ENCODE data around the gene CADPS2.

CADPS2 gene

DNA sequence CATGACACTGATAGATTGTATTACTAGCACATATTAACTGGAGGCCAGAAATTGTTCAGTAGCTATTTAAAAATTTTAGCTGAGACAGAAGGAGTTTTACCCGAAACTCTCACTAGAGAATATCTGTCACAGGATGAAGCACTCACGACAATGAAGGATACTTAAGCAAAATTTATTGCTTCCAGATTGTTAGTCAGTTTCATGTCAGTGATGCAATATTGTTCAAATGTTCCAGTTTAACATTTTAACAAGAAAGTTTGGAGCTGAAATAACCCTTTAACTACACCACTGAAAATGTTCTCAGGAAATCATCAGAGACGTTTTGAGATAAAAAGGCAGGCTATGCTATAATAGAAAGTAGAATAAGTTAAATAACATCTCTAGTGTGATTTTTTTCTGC is 15.0 kb upstream of the CADPS2 start:
- TF ChIP-seq, protein P1, sequence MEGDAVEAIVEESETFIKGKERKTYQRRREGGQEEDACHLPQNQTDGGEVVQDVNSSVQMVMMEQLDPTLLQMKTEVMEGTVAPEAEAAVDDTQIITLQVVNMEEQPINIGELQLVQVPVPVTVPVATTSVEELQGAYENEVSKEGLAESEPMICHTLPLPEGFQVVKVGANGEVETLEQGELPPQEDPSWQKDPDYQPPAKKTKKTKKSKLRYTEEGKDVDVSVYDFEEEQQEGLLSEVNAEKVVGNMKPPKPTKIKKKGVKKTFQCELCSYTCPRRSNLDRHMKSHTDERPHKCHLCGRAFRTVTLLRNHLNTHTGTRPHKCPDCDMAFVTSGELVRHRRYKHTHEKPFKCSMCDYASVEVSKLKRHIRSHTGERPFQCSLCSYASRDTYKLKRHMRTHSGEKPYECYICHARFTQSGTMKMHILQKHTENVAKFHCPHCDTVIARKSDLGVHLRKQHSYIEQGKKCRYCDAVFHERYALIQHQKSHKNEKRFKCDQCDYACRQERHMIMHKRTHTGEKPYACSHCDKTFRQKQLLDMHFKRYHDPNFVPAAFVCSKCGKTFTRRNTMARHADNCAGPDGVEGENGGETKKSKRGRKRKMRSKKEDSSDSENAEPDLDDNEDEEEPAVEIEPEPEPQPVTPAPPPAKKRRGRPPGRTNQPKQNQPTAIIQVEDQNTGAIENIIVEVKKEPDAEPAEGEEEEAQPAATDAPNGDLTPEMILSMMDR (IDR thresholded peaks at IDR 0.05; ENCODE audit: control insufficient read depth, extremely low read depth, insufficient read depth) = no peak
- DNase-seq (ENCODE audit: low read depth) = no peak
- H3K4me3 ChIP-seq (ENCODE audit: low read depth, low read length) = no peak overlapping the region

DNA sequence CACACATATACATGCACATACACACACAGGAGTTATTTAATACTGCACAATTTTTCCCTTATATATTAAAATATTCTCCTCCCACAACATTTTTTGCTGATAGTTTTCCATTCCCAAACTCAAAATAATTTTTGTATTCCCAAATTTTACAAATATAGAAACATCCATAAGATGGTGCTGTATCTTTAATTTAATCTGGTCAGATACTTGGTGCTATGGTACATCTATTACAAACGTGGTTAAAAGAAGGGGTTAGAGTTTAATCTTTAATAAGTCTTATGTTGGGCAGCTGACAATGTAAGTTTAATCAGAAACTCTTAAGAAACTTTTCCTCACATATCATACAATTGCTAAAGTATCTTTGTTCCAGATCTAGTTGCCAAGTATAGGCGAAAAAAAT is 10.2 kb upstream of the CADPS2 start:
- no peak for DNase-seq (ENCODE audit: low read depth)
- no peak overlapping the region for H3K4me3 ChIP-seq (ENCODE audit: low read depth, low read length)
- TF ChIP-seq, protein P1 (IDR thresholded peaks at IDR 0.05; ENCODE audit: control insufficient read depth, extremely low read depth, insufficient read depth) = peak; percentile 35

DNA sequence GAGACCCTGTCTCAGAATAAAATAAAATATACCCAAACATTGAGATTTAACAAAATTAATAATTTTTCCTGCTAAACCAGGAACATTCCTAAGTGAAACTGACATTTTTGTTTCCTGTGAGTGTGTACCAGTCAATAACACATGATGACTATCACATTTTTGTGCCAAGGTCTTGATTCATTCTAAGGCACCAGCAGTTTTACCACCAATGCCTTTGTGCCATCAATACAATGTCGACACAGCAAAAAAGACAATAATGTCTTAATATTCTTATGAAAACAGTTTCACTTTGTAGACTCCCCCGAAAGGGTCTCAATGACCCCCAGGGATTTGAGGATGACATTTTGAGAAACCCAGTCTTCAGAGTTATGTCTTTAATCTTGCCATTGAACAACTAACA is 7.2 kb upstream of the CADPS2 start:
- H3K4me3 ChIP-seq (ENCODE audit: low read depth, low read length) = no peak overlapping the region
- no peak for DNase-seq (ENCODE audit: low read depth)
- TF ChIP-seq, protein P1 (IDR thresholded peaks at IDR 0.05; ENCODE audit: control insufficient read depth, extremely low read depth, insufficient read depth) = no peak

DNA sequence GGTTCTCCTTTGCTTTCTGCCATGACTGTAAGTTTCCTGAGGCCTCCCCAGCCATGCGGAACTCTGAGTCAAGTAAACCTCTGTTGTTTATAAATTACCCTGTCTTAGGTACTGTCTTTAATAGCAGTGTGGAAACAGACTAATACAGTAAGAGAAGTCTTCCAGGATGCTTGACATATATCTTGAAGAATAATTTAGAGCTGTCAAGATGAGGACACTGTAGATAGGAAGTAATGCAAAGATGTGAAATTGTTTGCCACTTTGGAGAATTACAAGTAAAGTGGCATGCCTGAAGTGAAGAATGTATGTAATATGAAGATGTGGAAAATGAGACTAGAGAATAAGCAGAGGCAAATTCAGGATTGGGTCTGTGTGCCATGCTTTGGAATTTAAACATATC is 2.9 kb upstream of the CADPS2 start:
- DNase-seq (ENCODE audit: low read depth) = no peak
- H3K4me3 ChIP-seq (ENCODE audit: low read depth, low read length) = no peak overlapping the region
- TF ChIP-seq, protein P1 (IDR thresholded peaks at IDR 0.05; ENCODE audit: control insufficient read depth, extremely low read depth, insufficient read depth) = no peak

DNA sequence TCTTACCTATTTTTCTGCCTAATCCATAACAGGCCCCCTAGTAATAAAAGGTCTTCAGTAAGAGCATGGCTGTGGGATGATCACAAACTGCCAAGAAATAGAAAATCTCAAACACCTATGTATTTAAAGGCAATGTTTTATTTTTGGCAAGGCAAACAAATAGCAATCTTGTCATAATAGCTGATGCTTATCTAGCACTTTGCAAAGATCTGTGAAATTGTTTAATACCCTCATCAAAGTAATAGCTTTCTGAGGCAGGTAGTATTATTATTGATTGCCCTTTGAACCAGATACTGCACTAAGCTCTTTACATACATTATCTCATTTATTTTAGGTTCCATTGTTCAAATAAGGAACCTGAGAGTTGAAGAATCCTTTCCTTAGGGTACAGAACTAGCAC is 1.6 kb upstream of the CADPS2 start:
- no peak overlapping the region for H3K4me3 ChIP-seq (ENCODE audit: low read depth, low read length)
- DNase-seq (ENCODE audit: low read depth) = no peak
- TF ChIP-seq, protein P1 (IDR thresholded peaks at IDR 0.05; ENCODE audit: control insufficient read depth, extremely low read depth, insufficient read depth) = no peak

DNA sequence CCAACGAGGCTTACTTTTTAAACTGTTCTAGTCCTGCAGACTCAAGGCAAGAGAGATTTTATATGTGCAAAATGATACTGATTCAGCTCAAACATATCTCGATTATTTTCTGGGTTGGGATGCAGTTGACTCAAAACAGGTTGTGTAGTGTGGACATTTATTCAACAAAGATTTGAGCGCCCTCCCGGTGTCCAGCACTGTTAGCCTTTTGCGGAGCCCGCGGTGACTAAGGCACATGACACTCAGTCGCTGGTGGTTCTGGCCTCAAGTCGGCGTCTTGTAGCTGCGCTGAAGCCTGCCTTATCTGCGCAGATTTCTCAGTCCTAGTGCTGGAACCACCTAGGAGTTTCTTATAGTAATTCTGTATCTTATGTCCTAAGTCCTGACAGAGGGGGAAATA is 938 bp upstream of the CADPS2 start:
- TF ChIP-seq, protein P1 (IDR thresholded peaks at IDR 0.05; ENCODE audit: control insufficient read depth, extremely low read depth, insufficient read depth) = 0 out of 2 replicates have a peak, but pooled peaks have one; percentile 4
- H3K4me3 ChIP-seq (ENCODE audit: low read depth, low read length) = peak overlapping the region; percentile 72
- no peak for DNase-seq (ENCODE audit: low read depth)

DNA sequence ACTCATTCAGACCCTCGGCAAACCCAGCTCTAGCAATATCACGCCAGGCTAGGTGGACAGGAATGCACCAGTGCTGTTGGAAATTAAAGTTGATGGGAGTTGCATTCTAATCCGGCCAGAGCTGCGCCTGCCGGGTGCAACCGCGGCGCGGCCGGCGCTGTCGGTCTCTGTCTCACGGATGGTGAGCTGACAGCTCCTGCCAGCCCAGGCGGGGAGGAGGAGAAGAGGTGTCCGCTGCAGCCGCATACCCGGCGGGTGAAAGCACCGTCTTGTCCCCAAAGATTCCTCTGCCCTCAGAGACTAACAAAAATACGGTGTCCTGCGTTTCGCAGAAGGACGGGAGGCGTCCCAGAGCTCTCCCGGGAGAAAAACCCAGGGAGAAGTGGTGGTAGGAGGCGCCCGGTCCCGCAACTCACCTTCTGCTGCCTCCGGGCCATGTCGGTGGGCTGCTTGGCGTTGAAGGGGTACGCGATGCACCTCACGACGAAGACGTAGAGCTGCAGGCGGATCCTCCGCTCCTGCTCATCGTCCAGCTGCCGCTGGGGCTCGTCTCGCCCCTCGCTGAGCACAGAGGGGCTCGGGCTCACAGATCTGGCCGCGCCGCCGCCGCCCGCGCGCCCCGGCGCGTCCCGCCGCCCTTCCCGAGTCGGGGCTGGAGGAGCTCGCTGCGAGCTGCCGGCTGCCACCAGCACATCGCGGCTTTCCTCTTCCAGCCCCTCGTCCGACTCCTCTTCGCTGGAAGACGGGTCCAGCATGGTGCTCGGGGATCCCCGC is 490 bp downstream of the CADPS2 start:
- TF ChIP-seq, protein P1 (IDR thresholded peaks at IDR 0.05; ENCODE audit: control insufficient read depth, extremely low read depth, insufficient read depth) = no peak
- DNase-seq (ENCODE audit: low read depth) = no peak
- H3K4me3 ChIP-seq (ENCODE audit: low read depth, low read length) = peak overlapping the region; percentile 72

All from LNCaP clone FGC (cell line).